Renal cortical epithelial cell (primary cell): ENCODE measurements around the gene VPS35. TPM values are rescaled to one million over a fixed set of nuclear protein-coding genes. Genes with fewer than 3 reads are reported as not detected.
"Not testable (repeated sequence)": the region's sequence is repeated elsewhere in the genome, so short reads cannot be mapped to it uniquely, and the experiment has no call there.

ENCODE experiments used
- DNase-seq: peaks from one replicate; pipeline ENCODE4 v3.0.0-alpha.2; 2011; ENCODE audit warnings: low read depth
- total RNA-seq: library from RNA; depleted of rRNA; stranded (reverse); fragments of >200 nt; gene quantifications from 2 replicates; pipeline ENCODE4 v1.2.3, GENCODE V29; 2014

The VPS35 gene
- total RNA-seq, 1 donor from 2014 or later: 195 TPM

GRCh38 chr16:46658925-46659324, 30.1 kb downstream of the VPS35 start:
- no peak for DNase-seq

GRCh38 chr16:46651305-46651704, 37.7 kb downstream of the VPS35 start:
- no peak for DNase-seq

GRCh38 chr16:46650254-46650623, 38.7 kb downstream of the VPS35 start:
- DNase-seq: no peak

- DNase-seq: no peak
Measured at GRCh38 chr16:46649588-46650253, 39.3 kb downstream of the VPS35 start.

GRCh38 chr16:46648656-46649055, 40.3 kb downstream of the VPS35 start:
- no peak for DNase-seq

GRCh38 chr16:46638947-46639925, 49.7 kb downstream of the VPS35 start:
- DNase-seq: peak; percentile 13

- DNase-seq: no peak
Measured at GRCh38 chr16:46632778-46633733, 55.9 kb downstream of the VPS35 start.

GRCh38 chr16:46629331-46630219, 59.4 kb downstream of the VPS35 start:
- peak; percentile 32 for DNase-seq

- no peak for DNase-seq
Measured at GRCh38 chr16:46627746-46628145, 61.2 kb downstream of the VPS35 start.

- not testable (repeated sequence) for DNase-seq
Measured at GRCh38 chr16:46626681-46627080, 62.3 kb downstream of the VPS35 start.

- not testable (repeated sequence) for DNase-seq
Measured at GRCh38 chr16:46624862-46625261, 64.1 kb downstream of the VPS35 start.

- not testable (repeated sequence) for DNase-seq
Measured at GRCh38 chr16:46623707-46624106, 65.3 kb downstream of the VPS35 start.

- not testable (repeated sequence) for DNase-seq
Measured at GRCh38 chr16:46623246-46623645, 65.7 kb downstream of the VPS35 start.

GRCh38 chr16:46621934-46622676, 66.9 kb downstream of the VPS35 start:
- DNase-seq: no peak

- DNase-seq: peak; percentile 68
Measured at GRCh38 chr16:46621006-46621933, 67.7 kb downstream of the VPS35 start, which contains the start of gene SHCBP1. SHCBP1 (minus strand) TSS chr16:46621379; CDS start chr16:46621359, 20 bp downstream.

GRCh38 chr16:46620266-46621005, 68.5 kb downstream of the VPS35 start:
- no peak for DNase-seq

GRCh38 chr16:46618516-46618915, 70.5 kb downstream of the VPS35 start:
- no peak for DNase-seq

GRCh38 chr16:46614006-46614405, 75.0 kb downstream of the VPS35 start:
- DNase-seq: no peak
